ENCODE measurements around the gene DTD1. TPM values are rescaled to one million over a fixed set of nuclear protein-coding genes. Genes with fewer than 3 reads are reported as not detected.
A peak's percentile ranks its signal among the peaks of the same experiment; 100 is the strongest.

The DTD1 gene
- total RNA-seq, 2 donors from 2014 or later = 34.9 to 45.8 TPM

DNA sequence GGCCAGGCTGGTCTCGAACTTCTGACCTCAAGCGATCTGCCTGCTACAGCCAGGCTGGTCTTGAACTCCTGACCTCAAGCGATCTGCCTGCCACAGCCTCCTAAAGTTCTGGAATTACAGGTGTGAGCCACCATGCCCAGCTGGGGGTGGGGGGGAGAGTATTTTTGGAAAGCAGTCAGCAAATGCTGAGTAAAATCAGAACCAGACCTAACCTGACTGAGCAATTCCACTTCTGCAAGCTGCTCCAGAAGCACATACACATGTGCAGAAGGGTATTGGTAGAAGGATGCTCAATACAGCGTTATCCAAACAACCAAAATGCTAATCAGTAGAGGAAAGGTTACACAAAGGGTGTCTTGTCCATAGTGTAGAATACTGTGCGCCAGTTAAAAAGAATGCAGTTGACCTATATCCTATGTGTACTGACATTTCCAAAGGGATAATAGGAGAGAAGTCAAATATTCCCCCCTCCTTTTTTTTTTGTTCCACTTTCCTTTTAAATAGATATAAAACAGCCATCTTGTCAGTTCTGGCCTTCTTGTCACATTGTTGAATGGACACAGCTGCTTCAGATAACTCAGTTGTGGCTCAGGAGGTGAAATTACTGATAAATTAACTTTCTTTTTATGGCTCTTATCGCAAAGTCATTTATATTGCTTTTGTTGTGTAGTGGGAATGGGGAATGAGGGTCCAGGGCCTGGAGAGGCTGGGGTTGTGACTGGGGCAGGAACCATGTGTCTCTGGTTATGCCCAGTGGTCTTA, 74.6 kb downstream of the DTD1 start:
- Mint-ChIP-seq H3K27me3 (no peaks in the 10 kb centered on the region), H3K36me3 (ENCODE audit: low read depth) (peaks cover 11% of the 10 kb centered on the region), H3K9me3 (no peaks in the 10 kb centered on the region), H3K4me3 (no peak overlapping the region), H3K4me1 (peaks cover 9% of the 10 kb centered on the region), H3K27ac (no peak overlapping the region)
- peak; percentile 53 for ATAC-seq (replicated peaks)

- no peak for ATAC-seq (replicated peaks)
- no peaks in the 10 kb centered on the region for H3K27me3 Mint-ChIP-seq
- peaks cover 4% of the 10 kb centered on the region for H3K4me1 Mint-ChIP-seq
- H3K27ac Mint-ChIP-seq = peak overlapping the region; percentile 78
- no peaks in the 10 kb centered on the region for H3K9me3 Mint-ChIP-seq
- H3K4me3 Mint-ChIP-seq = no peak overlapping the region
- H3K36me3 Mint-ChIP-seq (ENCODE audit: low read depth) = peaks cover 5% of the 10 kb centered on the region
Measured at GRCh38 chr20:18663932-18664331, 76.1 kb downstream of the DTD1 start.

DNA sequence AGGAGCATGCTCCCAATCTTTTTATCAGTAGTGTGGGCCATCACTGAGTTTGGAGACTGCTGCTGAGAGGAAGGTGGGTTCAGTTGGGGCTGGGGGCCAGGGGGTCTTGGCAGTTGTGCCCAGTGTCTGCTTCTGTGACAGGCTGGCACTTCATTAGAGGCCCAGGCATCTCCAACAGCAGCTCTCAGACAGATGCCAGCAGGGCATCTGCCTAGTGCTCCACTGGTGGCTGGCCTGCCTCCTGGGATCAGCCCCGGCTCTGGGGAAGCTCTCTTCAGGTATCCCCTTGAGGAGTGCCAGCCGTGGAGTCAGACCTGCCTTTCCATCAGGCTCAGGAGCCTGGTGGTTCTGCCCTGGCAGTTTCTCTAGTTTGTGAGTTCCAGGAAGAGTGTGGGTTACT, 77.3 kb downstream of the DTD1 start:
- Mint-ChIP-seq H3K36me3 (ENCODE audit: low read depth) (peaks cover 5% of the 10 kb centered on the region), H3K27ac (no peak overlapping the region), H3K27me3 (no peaks in the 10 kb centered on the region), H3K9me3 (no peaks in the 10 kb centered on the region), H3K4me3 (no peak overlapping the region), H3K4me1 (peaks cover 8% of the 10 kb centered on the region)
- ATAC-seq (replicated peaks) = no peak

- H3K27ac Mint-ChIP-seq = no peak overlapping the region
- H3K36me3 Mint-ChIP-seq (ENCODE audit: low read depth) = peaks cover 9% of the 10 kb centered on the region
- no peaks in the 10 kb centered on the region for H3K27me3 Mint-ChIP-seq
- no peak overlapping the region for H3K4me3 Mint-ChIP-seq
- no peaks in the 10 kb centered on the region for H3K9me3 Mint-ChIP-seq
- no peak for ATAC-seq (replicated peaks)
- peaks cover 9% of the 10 kb centered on the region for H3K4me1 Mint-ChIP-seq
Measured at GRCh38 chr20:18666803-18667415, 79.1 kb downstream of the DTD1 start.

DNA sequence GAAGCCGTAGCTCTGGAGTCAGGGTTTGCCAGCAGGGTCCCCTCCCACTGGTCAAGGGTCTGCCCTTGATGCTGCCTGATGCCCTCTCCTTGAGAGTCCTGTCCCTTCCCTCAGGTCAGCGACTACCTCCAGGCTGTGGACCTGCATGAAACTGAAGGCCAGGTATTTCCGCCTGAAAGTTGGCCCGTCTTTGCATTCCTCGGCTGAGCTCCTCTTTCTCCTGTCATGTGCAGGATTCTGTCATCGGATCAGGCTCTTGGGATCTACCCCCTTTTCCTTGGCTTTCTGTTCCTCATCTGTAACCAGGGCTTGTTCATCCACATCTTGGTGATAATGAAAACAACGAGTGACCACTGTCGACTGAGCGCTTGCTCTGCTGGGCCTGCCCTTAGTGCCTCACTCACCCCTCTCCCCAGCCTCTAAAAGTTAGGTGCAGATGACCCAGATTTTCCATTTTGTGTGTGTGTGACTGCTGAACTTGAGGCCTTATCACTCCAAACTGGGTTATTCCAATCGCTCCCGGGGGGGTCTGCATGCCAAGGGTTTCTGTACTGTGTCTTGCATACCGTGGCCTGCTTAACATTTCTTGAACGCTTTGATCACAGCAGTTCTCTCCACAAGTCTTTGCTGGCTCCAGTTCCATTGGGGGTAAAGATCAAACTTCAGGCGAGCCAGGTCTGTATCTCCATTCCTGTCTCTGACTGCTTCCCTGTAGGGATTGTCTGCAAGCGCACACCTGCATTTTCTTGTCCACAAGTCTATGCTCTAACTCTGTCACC, 81.6 kb downstream of the DTD1 start:
- no peak overlapping the region for H3K27ac Mint-ChIP-seq
- H3K4me3 Mint-ChIP-seq = no peak overlapping the region
- H3K9me3 Mint-ChIP-seq = no peaks in the 10 kb centered on the region
- ATAC-seq (replicated peaks) = no peak
- peaks cover 9% of the 10 kb centered on the region for H3K36me3 Mint-ChIP-seq (ENCODE audit: low read depth)
- no peaks in the 10 kb centered on the region for H3K27me3 Mint-ChIP-seq
- H3K4me1 Mint-ChIP-seq = peaks cover 6% of the 10 kb centered on the region

GRCh38 chr20:18671203-18671710, 83.4 kb downstream of the DTD1 start:
- ATAC-seq (replicated peaks) = no peak
- Mint-ChIP-seq H3K27ac (no peak overlapping the region), H3K4me1 (peaks cover 4% of the 10 kb centered on the region), H3K27me3 (no peaks in the 10 kb centered on the region), H3K4me3 (no peak overlapping the region), H3K36me3 (ENCODE audit: low read depth) (peaks cover 9% of the 10 kb centered on the region), H3K9me3 (no peaks in the 10 kb centered on the region)

DNA sequence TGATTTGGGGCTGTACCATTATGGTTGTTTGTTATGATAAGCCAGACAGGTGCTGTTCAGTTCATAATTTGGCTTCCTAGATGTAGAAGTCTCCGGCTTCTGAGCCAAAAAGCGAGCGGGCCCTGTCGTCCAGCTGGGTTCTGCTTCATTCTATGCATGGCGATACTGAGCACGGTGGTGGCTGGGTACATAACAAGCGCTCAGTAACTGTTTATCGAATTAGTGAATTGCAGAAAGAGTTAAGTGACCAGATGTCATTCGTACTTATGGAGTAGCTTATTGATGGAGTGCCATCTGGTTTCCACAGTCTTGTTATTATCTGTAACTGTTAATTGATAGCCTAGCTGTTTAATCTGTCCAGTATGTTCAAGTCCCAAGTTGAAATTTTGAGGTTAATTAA, 85.0 kb downstream of the DTD1 start:
- no peak for ATAC-seq (replicated peaks)
- peaks cover 12% of the 10 kb centered on the region for H3K36me3 Mint-ChIP-seq (ENCODE audit: low read depth)
- H3K9me3 Mint-ChIP-seq = no peaks in the 10 kb centered on the region
- no peaks in the 10 kb centered on the region for H3K27me3 Mint-ChIP-seq
- no peak overlapping the region for H3K27ac Mint-ChIP-seq
- no peak overlapping the region for H3K4me3 Mint-ChIP-seq
- peaks cover 4% of the 10 kb centered on the region for H3K4me1 Mint-ChIP-seq

DNA sequence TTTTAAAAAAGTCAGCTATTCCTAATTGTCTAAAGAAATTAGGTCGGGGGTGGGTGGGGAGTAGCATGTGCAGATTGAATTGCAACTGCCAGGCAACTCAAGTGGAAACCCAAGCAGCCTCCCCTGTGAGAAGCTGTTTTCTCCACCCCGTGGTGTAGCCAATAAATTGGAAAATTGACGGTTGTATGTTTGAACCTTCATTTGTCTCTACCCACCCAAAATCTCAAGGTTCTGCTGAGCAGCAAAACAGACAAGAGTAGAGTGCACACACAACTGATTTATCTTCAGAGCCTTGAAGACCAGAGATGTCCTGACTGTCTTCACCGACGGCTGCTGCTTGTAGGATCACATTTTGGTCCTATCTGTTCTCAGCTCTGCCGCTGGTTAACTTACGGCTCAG, 88.5 kb downstream of the DTD1 start:
- Mint-ChIP-seq H3K27me3 (no peaks in the 10 kb centered on the region), H3K36me3 (ENCODE audit: low read depth) (peaks cover 11% of the 10 kb centered on the region), H3K4me3 (no peak overlapping the region), H3K9me3 (no peaks in the 10 kb centered on the region), H3K27ac (no peak overlapping the region), H3K4me1 (peaks cover 5% of the 10 kb centered on the region)
- no peak for ATAC-seq (replicated peaks)

DNA sequence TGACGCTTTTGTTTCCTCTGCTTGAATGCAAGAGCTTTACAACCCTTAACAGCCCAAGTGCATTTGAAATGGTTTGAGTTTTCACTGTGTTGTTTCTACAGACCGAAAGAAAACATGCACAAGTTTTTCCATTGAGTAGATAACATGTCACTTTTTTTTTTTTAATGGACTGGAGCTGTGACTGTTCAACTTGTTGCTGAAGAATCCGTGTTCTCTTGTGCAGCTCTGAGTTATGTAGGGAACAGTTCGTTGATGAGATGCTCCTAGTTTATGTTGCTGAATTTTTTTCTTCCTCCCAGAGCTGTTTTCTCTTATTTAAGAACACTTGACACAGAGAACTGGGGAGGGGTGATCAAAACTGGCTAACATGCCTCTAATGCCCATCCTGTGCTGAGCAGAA, 89.3 kb downstream of the DTD1 start:
- no peak for ATAC-seq (replicated peaks)
- Mint-ChIP-seq H3K27ac (no peak overlapping the region), H3K27me3 (no peaks in the 10 kb centered on the region), H3K9me3 (no peaks in the 10 kb centered on the region), H3K4me3 (no peak overlapping the region), H3K4me1 (peaks cover 5% of the 10 kb centered on the region), H3K36me3 (ENCODE audit: low read depth) (peaks cover 11% of the 10 kb centered on the region)

GRCh38 chr20:18678549-18679419, 90.9 kb downstream of the DTD1 start:
- H3K4me1 Mint-ChIP-seq = peaks cover 5% of the 10 kb centered on the region

DNA sequence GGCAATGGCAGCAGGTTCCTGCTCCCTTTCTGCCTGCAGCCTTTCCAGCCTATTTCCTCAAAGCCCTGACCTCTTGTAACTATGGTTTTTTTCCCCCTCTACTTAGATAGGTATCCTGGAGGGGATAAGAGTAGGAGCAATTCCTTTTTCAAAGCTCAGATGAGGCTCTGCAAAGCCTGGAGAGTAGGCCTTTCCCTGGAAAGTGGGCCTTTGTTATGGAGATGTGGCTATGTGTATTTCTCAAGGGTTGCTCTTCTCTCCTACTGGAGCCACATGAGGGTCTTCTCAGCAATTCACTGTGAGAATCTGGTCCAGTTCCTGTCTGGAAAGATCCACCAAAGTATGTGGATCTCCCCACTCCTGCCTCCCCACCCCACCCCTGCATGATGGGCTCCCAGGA, 96.0 kb downstream of the DTD1 start:
- Mint-ChIP-seq H3K27ac (no peak overlapping the region), H3K27me3 (no peaks in the 10 kb centered on the region), H3K4me3 (no peak overlapping the region), H3K4me1 (peaks cover under 1% of the 10 kb centered on the region), H3K9me3 (no peaks in the 10 kb centered on the region), H3K36me3 (ENCODE audit: low read depth) (peaks cover under 1% of the 10 kb centered on the region)
- no peak for ATAC-seq (replicated peaks)

More at GRCh38 chr20:18678549-18679419, 90.9 kb downstream of the DTD1 start:
- H3K27me3 Mint-ChIP-seq = no peaks in the 10 kb centered on the region
- H3K36me3 Mint-ChIP-seq (ENCODE audit: low read depth) = peaks cover 11% of the 10 kb centered on the region
- H3K27ac Mint-ChIP-seq = peak overlapping the region; percentile 9
- ATAC-seq (replicated peaks) = no peak
- no peak overlapping the region for H3K4me3 Mint-ChIP-seq
- H3K9me3 Mint-ChIP-seq = no peaks in the 10 kb centered on the region

GRCh38 chr20:18684775-18685174, 96.9 kb downstream of the DTD1 start:
- Mint-ChIP-seq H3K36me3 (ENCODE audit: low read depth) (no peaks in the 10 kb centered on the region), H3K27ac (no peak overlapping the region), H3K4me3 (no peak overlapping the region), H3K4me1 (no peaks in the 10 kb centered on the region), H3K9me3 (no peaks in the 10 kb centered on the region), H3K27me3 (no peaks in the 10 kb centered on the region)
- no peak for ATAC-seq (replicated peaks)

- H3K27me3 Mint-ChIP-seq = no peaks in the 10 kb centered on the region
- no peaks in the 10 kb centered on the region for H3K4me1 Mint-ChIP-seq
- no peak overlapping the region for H3K27ac Mint-ChIP-seq
- no peak overlapping the region for H3K4me3 Mint-ChIP-seq
- H3K36me3 Mint-ChIP-seq (ENCODE audit: low read depth) = no peaks in the 10 kb centered on the region
- ATAC-seq (replicated peaks) = no peak
- no peaks in the 10 kb centered on the region for H3K9me3 Mint-ChIP-seq
Measured at GRCh38 chr20:18685406-18685805, 97.6 kb downstream of the DTD1 start.

DNA sequence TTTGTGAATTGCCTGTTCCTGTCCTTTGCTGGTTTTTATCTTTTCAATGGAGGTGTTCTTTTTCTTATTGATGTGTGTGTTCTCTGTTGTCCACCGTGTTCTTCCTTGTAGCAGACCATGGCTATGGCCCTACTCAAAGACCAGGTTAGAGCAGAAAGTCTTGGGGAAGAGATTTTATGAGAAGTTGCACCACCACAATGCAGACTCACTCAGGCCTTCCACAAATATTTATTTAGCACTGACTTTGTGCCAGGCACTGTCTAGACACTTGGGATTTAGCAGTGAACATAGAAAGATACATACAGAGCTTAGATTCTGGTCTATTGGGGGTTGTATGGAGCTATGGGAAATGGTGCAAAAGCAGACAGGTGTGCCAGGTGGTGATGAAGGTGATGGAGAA, 98.8 kb downstream of the DTD1 start:
- no peak overlapping the region for H3K27ac Mint-ChIP-seq

More for the DNA sequence above, 98.8 kb downstream of the DTD1 start:
- H3K36me3 Mint-ChIP-seq (ENCODE audit: low read depth) = no peaks in the 10 kb centered on the region
- no peaks in the 10 kb centered on the region for H3K4me1 Mint-ChIP-seq
- H3K27me3 Mint-ChIP-seq = no peaks in the 10 kb centered on the region
- H3K4me3 Mint-ChIP-seq = no peak overlapping the region
- H3K9me3 Mint-ChIP-seq = no peaks in the 10 kb centered on the region
- ATAC-seq (replicated peaks) = no peak
